Stimulated activated CD4-positive, alpha-beta T cell treated with anti-CD3 and anti-CD28 coated beads, TNF-alpha, amount 100 ng/mL, for 4 hours (primary cell): ENCODE results near the gene IL17B.
"Not testable (repeated sequence)": the region's sequence is repeated elsewhere in the genome, so short reads cannot be mapped to it uniquely, and the experiment has no call there.

ENCODE experiments used
- DNase-seq, 3 experiments: peaks; one replicate each; pipeline ENCODE4 v3.0.0-alpha.2; 2020; ENCODE audit warnings: low read depth in 3 of 3

IL17B gene

DNA sequence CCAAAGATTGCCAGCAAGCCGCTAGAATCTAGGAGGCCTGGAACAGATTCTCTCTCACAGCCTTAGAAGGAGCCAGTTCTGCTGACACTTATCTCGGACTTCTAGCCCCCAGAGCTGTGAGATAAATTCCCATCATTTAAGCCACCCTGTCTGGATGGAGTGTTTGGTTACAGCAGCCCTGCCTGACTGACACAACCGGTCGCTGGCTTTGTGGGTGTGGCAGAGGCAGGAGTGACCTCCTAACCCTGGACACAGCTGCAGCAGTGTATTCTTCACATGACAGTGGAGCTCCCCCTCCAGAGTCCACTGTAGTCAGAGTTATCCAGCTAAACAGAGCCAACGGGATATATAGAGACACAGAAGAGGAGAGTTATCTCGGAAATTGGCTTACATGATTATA, 21.2 kb upstream of the IL17B start:
- no peak for DNase-seq

DNA sequence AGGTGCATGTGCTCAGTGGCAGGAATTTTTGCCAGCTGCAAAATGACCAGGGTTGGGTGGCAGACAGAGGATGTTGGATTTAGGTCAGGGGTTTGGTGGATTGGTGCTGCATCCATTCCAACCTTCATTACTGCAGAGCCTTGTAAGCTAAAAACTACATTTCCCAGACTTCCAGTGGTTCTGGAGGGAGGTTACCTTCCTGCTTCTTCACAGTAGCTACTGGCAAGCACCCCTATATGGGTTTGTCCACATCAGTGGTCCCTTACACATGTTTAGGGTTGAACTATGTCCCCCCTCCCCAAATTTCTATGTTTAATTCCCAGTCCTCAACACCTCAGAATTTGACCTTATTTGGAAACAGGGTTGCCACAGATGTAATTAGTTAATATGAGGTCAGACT, 20.7 kb upstream of the IL17B start:
- DNase-seq, result no peak

DNA sequence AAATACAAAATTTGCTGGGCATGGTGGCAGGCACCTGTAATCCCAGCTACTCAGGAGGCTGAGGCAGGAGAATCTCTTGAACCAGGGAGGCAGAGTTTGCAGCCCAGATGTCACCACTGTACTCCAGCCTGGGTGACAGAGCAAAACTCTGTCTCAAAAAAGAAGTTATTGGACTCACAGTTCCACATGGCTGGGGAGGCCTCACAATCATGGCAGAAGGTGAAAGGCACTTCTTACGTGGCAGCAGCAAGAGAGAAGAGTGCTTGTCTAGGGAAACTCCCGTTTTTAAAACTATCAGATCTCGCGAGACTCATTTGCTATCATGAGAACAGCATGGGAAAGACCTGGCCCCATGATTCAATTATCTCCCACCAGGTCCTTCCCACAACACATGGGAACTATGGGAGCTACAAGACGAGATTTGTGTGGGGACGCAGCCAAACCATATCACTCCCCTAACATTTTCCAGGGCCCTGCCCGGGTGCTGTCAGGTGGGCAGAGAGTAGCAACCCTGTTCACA, 19.7 kb upstream of the IL17B start:
- DNase-seq, result not testable (repeated sequence)

DNA sequence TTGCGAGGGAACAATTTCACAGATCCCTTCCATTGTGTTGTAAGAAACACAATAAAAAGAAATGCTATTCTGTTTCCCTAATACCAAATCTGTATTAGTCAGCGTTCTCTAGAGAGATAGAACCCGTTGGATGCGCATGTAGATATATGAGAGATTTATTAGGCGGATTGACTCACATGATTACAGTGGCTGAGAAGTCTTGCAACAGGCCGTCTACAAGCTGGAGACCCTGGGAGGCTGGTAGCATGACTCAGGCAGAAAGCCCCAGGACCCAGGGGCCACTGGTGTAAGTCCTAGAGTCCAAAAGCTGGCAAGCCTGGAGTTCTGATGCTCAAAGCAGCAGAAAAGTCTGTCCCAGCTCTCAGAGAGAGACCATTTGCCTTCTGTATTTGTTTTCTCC, 18.4 kb upstream of the IL17B start:
- no peak for DNase-seq

DNA sequence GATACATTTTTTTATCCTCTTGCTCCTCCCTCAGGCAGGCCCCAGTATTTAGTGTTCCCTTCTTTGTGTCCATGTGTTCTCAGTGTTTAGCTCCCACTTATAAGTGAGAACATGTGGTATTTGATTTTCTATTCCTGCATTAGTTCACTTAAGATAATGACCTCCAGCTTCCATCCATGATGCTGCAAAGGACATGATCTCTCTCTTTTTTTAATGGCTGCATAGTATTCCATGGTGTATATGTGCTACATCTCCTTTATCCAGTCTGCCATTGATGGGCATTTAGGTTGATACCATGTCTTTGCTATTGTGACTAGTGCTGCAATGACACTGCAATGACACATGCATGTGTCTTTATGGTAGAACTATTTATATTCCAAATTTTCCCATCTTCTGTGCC, 15.9 kb upstream of the IL17B start:
- not testable (repeated sequence) for DNase-seq

DNA sequence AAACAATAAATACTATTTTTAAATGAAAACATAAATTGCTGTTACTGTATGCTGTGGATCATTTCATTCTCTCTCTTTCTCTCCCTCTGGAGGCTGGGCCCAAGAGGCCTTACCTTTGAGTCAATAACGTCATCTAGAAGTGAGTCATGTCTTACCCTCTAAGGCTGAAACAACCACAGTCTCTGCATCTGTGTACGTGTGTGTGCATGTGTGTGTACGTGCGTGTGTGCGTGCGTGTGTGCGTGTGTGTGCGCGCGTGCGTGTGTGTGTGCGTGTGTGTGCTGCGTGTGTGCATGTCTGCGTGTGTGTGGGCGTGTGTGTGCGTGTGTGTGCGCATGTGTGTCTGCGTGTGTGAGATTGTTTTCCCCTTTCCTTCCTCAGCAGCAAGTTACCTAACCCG, 13.6 kb upstream of the IL17B start:
- DNase-seq, result no peak

DNA sequence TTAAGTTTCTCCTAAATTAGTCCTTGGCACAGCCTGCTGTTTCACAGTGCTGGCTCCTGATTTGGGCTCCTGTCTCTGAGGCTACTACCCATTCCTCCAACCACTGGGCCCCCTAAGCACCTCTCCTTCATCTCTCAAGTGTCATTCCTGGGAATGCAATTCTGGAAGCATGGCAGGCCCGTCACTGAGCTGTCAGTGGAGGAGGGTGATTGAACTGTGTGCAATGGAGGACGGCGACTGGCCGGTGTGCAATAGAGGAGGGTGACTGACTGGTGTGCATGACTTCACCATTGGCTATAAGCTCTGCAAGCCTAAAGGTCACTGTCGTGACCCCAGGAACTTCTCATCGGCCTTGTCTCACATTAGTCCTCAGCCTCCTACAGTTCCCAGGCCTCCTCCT, 12.4 kb upstream of the IL17B start:
- no peak for DNase-seq

DNA sequence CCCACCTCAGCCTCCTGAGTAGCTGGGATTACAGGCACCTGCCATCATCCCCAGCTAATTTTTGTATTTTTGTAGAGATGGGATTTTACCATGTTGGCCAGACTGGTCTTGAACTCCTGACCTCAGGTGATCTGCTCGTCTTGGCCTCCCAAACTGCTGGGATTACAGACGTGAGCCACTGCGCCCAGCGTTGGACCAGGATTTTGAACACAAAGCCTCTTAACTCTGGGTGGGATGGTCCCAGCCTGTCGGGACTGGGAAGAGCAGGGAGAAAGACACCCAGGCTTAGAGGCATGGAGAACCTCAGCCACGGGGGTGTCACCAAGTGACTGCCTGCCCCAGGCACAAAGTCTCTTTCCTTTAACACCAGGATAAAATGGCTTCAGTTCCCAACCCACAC, 12.0 kb upstream of the IL17B start:
- DNase-seq, result not testable (repeated sequence)

DNA sequence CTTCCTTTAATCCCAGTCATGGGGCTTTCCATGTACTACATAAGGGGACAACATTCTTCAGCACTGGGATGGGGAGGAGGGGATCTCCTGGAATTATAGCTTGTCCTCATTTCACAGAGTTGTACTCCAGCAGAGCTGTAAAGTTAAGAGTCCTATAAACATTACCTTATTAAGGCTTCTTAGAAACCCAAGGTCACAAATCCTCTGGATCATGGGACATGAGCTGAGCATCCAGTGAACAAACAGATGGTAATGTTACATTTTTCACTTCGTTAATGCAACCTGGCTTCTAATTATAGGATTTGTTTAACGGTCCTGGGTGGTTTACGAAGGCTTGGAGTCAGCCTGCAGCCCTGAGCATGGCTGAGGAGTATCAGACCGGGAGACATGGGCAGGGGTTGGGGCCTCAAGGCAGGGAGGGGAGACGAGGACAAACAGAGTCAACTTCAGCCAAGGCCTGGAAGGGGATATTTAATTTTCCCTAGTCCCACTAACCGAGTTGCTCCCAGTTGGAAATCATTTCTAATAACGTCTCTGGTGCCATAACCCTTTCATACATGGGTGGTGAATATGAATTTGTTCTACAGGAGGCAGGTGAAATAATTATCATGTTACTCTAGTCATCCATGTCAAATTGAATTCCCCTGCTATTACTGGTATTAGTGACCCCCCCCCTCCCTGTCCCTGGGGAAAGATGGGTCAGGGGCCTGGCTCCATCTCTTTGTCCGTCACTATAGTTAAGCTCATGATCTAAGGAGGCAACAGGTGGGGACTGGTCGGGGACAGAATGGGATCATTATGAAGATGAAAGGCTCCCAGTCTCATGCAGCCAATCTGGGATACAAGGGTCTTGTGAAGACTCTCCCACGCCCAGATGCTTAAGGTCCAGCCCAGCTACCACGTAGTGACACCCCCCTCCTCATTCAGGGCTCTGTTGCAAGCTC, 10.7 kb upstream of the IL17B start:
- no peak for DNase-seq

DNA sequence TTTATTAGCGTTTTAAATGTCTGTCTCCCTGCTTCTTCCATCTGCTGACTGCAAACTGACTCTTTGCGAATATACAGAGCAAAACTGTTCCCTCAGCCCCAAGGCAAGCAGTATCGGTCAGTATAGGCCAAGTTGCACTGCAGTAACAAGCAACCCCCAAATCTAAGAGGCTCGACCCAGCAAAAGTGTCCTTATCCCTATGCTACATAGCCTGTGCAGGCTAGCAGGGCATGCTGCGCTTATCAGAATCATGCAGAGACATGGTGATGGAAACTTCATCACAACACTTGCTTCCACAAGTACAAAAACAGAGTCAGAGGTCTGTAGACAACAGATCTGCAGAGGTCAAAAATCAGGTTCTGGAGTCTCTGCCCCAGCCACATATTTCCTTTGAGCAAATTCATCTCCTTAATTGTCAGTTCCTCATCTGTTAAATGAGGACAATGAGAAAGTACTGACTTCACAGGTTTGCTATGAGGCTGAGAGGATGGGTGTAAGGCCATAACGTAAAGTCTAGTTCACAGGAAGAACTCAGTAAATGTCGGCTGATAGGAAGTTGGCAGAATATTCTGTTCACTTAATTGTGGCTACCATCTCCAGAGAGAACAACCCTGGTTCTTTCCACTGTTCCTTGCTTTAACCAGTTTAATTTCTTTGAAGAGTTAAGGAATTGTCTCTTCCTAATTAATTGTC, 9.6 kb upstream of the IL17B start:
- no peak for DNase-seq

DNA sequence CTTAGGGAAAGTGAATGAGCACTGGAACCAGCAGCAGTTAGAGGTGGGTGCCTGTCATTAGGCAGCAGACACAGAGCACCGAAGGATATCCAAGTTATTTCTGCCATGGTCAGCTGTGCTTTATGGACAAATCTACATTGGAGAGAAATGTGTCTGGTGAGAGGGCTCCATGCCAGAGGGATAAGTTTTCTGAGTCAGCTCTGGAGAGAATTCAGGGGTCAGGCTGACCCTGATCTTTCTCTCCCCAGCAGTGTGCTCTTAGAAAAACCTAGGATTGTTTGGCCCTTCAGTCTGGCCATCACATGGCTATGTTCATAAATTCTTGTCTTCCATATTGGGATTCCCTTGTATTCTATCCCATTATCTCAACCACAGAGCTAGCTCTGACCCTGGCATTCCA, 8.9 kb upstream of the IL17B start:
- no peak for DNase-seq

DNA sequence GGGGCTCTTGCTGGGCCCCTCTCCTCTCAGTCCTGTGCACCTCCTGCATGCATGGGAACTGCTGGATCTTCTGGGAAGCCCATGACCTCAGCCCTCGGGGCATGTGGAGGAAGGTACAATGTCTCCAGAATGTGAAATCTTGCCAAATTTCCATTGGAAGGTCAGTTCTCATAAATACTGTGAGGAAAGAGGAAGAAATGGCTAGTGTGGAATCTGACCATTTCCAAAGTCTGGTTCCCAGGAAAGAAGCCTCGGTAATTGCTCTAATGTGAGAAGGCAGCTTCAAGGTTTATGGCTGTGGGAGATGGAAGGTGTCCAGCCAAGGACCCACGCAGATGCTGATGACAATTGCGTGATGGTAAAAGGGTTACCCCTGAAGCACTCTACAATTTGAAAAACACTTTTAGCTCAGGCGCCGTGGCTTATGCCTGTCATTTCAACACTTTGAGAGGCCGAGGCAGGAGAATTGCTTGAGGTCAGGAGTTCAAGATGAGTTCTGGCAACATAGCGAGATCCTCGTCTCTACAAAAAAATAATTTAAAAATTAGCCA, 8.1 kb upstream of the IL17B start:
- DNase-seq, result no peak

DNA sequence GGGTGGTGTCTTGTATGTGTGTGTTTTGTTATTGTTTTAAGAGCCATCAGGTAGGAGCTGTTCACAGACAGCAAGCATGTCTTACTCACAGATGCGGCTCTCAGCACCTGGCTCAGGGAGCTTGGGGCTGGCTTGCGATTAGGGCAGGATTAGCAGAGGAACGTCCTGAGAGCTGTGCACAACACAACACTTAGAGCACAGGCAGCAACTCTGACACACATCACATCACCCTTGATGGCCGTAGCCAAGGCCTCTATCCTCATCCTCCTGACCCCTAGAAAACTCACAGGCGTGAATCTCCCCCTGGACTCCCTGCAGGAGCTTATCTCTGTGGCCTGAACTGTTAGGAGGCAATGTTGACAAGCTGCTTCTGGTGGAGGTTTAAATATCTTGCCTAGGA, 7.1 kb upstream of the IL17B start:
- DNase-seq, result no peak

DNA sequence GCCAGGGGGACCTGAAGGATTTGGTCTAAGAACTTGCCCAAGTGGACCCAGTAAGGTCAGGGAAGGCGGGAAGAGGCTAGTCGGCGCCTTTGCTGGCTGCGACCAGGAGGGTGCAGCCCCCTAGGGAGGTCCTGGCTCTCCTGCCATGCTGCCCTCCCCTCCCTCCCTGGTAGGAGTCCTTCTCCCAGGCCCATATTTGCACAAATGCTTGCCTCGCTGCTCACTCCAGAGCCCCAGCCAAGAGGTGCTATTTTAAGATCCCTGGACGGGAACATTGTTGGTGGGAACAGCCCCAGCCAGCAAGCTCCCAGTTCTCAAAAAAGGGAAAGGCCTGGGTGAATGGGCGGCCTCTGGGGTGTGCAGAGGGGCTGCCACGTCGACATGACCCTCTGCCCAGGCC, 4.3 kb upstream of the IL17B start:
- DNase-seq, result no peak

DNA sequence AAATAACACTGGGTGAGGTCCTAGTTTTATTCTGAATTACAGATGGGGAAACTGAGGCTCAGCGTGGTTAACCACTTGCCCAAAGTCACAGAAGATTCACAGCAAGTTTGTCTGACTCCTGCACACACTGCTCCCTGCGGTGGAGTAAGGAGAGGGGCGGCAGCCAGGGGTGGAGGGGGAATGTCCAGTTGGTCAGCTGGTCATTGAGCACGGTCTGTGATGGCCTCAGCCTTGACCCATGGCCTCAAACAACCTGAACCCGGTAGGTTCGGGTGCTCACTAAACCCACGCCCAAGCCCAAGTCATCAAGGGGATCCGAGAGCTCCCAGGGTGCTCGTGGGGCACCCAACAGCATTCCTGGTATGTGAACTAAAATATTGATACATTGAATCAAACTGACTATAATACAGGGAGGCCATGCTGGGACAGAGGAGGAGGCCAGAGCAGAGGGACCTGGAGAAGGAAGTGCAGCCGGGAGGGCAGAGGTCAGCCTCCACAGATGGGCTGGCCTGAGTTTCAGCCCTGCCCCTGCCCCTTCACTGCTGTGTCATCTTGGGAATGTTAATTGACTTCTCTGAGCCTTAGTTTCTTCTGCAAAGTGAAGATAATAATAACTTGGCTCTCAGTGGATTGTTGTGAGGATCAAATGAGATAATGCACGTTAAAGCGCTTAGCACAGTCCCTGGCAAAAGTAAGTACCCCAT, 3.6 kb upstream of the IL17B start:
- DNase-seq, result no peak

DNA sequence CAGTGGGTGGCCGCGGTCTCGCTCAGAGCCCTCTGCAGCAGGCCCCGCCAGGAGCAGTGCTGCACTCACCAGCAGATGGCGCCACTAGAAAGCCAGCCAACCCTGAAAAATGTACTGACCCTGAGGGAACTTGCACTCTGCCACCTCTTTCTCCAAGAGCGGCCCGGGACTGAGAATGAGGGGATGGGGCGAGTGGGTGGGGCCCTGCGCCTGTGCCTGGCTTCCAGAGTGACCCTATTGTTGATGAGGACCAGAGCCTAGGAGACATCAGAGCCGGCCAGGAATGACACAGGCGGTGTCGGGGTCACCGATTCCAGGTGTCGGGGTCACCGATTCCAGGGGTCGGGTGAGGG, 2.9 kb upstream of the IL17B start:
- peak; percentile 40 to 70 (median 61) for DNase-seq

DNA sequence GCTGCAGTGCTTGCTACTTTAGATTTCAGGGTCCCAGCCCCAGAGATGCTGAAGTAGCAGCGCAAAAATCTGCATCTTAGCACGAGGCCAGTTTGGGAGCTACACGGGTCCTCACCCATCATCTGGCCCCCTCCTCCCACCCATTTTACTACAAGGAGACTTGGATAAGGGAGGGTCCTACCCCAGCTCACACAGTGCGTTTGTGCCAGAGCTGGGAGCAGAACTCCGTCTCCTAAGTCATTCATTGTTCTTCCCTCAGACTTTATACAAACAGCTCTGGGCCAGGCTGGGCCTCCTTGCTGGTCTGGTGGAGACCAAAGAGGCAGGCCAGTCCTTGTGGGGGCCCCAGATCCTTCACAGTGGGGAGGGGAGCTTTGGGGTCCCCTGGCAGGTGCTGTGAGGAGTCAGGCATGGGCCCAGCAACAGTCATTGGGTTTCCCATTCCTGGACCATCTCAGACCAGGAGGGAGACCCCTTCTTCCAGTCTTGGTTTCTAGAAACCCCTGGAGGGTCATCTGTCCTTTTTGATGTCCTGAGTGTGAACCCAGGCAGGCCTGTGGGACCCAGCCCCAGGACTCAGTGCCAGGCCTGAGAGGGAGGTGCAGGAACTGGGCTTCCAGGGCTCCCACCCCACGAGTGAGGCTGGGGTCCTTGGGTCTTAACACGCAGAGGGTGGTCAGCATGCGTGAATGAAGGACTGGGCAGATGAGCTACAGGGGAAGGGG, 2.3 kb upstream of the IL17B start:
- no peak for DNase-seq

DNA sequence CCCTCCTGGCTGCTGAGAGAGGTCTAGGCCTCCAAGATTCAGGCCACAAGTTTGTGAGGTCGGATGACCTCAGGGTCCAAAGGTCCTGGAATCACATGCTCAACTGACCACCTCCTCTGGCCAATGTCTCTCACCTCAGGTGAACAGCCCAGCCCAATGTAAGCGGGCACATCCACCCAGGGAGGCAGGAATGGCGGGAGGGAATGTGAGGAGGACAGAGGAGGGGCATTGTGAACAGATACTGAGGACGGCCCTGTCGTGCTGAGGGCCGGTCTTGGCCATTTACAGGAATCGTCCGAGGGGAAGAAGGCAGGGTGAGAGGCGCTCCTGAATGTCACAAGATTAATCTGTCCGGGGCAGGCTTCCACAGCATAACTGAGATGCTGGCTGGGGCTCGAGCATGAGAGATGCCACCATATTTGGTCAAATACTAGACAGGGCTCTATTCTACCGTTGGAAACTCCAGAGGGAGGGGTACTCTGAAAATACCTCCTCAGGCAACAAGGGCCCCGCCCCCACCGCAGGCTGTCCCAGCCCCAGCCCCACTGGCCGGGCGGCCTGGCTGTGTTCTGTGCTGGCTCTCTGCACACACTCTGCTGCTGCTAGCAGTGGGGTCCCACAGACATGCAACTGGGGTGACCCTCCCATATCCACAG, 1.5 kb upstream of the IL17B start:
- no peak for DNase-seq

DNA sequence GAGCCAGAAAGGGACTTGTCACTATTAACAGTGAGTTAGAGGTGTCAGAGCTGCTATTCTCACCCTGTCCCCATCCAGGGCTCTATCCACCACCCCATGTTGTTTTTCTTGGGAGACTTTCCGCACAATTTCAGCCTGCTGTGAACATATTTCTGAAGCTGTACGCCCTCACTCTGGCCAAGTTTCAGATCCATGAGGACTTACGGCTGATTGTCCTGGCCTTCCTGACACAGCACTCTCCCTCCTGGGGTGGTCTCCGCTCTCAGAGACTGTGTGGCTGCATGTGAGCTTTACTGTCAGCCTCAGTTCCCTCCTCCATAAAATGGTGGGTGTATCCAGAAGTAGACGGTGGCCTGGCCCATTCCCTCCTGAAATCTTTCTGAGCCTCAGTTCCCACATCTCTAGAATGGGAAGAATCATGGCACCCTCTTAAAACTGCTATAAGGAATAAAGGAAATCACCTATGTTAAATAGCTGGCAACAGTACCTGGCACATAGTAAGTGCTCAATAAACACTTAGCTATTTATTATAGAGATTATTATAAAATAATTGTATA, 804 bp upstream of the IL17B start:
- no peak for DNase-seq

DNA sequence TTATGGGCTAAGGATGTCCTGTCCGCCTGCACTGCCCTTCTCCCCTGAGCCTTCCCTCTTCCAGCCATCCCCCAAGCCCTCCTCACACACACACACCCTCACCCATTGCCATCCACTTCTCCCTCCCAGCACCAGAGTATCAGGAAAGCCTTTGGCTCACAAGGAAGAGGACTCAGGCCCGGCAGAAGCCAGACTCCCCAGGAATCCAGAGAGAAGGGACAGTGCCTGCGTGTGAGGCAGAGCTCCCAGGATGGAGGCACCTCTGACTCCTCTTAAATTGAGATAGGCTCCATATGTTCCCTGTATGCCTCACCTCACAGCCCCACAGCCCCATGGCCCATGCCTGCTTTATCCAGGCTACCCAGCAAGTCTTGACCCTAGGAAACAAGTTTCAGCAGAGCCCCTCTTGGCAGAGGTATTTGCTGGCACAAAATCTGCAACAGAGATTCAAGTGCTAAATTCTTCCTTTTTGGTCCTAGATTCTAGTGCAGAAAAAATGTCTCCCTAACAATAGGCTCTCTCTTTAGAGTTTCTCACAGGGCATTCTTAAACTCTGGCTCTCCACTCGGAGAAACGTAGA, 761 bp downstream of the IL17B start:
- DNase-seq, result no peak
